ENCODE data around the gene NEDD4L. TPM values are rescaled to one million over a fixed set of nuclear protein-coding genes. Genes with fewer than 3 reads are reported as not detected.

NEDD4L gene
- total RNA-seq, 1 experiment from 2014 or later, result 42.9 TPM

DNA sequence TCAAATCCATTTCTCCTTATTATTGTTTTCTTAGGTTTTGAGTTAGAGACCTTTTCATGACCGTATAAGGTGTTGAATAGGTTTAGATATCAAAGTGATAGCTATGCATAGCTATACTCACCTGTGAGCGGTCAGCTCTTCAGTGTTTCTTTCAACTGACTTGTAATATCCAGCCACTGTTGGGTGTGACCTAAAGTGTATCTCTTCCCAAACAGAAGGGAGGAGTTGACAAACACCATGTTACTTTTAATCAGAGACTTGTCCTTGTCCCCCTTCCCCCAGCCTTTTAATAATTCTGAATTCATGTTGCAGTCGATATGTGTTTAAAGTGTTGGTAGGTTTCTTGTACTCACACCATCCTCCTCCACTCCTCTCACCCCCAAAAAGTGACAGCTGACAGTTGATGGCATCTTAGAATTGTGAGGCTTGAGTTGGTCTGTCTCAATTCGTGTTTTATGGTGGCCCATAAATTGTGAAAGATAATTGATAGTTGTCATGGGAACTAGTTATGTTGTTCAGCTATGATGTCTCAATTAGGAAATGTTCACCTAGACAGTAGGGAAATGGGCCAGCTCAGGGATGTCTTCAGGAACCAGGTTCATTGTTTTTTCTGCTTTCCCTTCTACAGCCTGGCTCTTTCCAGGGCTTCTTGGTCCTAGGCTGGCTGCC lies 12.0 kb downstream of the NEDD4L start:
- CTCF ChIA-PET, result no interaction called here
- ATAC-seq (no peak), DNase-seq (ENCODE audit: low read depth, low spot score) (no peak)
- intact Hi-C loops (cut with micrococcal nuclease; ENCODE audit: unreplicated experiment), result no loop called here
- no TSS peak for BruUV-seq (replicated peaks)
- Histone ChIP-seq H3K36me3 (ENCODE audit: control insufficient read depth, insufficient read depth, low read length) (no peaks in the 10 kb centered on the region), H3K4me3 (ENCODE audit: low read depth in 2 of 2, low read length in 2 of 2) (no peak overlapping the region), H3K27ac (ENCODE audit: low read length) (no peak overlapping the region), H3K27me3 (ENCODE audit: control insufficient read depth, insufficient read depth, low read length) (no peaks in the 10 kb centered on the region), H3K4me1 (ENCODE audit: control insufficient read depth, insufficient read depth, low read length) (no peaks in the 10 kb centered on the region; the same call in 1 of the 2 replicates), H3K9me3 (ENCODE audit: control insufficient read depth, insufficient read depth, low read depth, low read length) (no peaks in the 10 kb centered on the region)
- POLR2A ChIA-PET, result no interaction called here
- TF ChIP-seq, protein P1, sequence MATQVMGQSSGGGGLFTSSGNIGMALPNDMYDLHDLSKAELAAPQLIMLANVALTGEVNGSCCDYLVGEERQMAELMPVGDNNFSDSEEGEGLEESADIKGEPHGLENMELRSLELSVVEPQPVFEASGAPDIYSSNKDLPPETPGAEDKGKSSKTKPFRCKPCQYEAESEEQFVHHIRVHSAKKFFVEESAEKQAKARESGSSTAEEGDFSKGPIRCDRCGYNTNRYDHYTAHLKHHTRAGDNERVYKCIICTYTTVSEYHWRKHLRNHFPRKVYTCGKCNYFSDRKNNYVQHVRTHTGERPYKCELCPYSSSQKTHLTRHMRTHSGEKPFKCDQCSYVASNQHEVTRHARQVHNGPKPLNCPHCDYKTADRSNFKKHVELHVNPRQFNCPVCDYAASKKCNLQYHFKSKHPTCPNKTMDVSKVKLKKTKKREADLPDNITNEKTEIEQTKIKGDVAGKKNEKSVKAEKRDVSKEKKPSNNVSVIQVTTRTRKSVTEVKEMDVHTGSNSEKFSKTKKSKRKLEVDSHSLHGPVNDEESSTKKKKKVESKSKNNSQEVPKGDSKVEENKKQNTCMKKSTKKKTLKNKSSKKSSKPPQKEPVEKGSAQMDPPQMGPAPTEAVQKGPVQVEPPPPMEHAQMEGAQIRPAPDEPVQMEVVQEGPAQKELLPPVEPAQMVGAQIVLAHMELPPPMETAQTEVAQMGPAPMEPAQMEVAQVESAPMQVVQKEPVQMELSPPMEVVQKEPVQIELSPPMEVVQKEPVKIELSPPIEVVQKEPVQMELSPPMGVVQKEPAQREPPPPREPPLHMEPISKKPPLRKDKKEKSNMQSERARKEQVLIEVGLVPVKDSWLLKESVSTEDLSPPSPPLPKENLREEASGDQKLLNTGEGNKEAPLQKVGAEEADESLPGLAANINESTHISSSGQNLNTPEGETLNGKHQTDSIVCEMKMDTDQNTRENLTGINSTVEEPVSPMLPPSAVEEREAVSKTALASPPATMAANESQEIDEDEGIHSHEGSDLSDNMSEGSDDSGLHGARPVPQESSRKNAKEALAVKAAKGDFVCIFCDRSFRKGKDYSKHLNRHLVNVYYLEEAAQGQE (IDR thresholded peaks at IDR 0.05; ENCODE audit: insufficient read depth in 1 of 2, low read depth in 2 of 2, low read length in 1 of 2), result no peak
- TF ChIP-seq, protein P2, sequence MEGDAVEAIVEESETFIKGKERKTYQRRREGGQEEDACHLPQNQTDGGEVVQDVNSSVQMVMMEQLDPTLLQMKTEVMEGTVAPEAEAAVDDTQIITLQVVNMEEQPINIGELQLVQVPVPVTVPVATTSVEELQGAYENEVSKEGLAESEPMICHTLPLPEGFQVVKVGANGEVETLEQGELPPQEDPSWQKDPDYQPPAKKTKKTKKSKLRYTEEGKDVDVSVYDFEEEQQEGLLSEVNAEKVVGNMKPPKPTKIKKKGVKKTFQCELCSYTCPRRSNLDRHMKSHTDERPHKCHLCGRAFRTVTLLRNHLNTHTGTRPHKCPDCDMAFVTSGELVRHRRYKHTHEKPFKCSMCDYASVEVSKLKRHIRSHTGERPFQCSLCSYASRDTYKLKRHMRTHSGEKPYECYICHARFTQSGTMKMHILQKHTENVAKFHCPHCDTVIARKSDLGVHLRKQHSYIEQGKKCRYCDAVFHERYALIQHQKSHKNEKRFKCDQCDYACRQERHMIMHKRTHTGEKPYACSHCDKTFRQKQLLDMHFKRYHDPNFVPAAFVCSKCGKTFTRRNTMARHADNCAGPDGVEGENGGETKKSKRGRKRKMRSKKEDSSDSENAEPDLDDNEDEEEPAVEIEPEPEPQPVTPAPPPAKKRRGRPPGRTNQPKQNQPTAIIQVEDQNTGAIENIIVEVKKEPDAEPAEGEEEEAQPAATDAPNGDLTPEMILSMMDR (IDR thresholded peaks at IDR 0.05), result no peak
- no peak for TF ChIP-seq SIN3A (IDR thresholded peaks at IDR 0.05; ENCODE audit: borderline replicate concordance, insufficient read depth, low read depth, low read length)
- no peak for TF ChIP-seq POLR2AphosphoS5 (IDR thresholded peaks at IDR 0.05; ENCODE audit: low read depth, low read length)
- TF ChIP-seq TCF7L2 (IDR thresholded peaks at IDR 0.05; ENCODE audit: low read depth, low read length), result no peak
- in situ Hi-C loops (cut with HindIII; ENCODE audit: low pct_unique_long_range_greater_than_20kb, low sequenced_read_pairs), result no loop called here

DNA sequence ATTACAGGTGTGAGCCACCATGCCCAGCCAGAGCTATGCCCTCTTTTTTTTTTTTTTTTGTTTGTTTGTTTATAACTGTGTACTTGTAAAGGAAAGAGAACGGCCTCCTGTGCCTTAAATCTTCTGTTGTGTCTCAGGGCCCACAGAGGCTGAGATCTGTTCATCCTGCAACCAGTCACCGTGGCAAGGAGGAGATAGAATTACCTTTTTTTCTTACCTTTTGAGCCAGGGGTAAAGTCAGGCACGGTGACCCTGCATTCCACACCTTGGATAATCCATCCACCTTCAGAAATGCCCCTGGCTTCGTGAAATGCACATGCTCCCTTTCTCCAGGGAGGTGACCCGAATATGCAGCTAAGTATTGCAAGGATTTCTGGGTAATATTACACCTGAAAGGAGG lies 12.8 kb downstream of the NEDD4L start:
- no peak overlapping the region for H3K27ac ChIP-seq (ENCODE audit: low read length)
- intact Hi-C loops (cut with micrococcal nuclease; ENCODE audit: unreplicated experiment) (no loop called here), in situ Hi-C loops (cut with HindIII; ENCODE audit: low pct_unique_long_range_greater_than_20kb, low sequenced_read_pairs) (no loop called here)
- no peaks in the 10 kb centered on the region for H3K36me3 ChIP-seq (ENCODE audit: control insufficient read depth, insufficient read depth, low read length)
- no peaks in the 10 kb centered on the region for H3K4me1 ChIP-seq (ENCODE audit: control insufficient read depth, insufficient read depth, low read length)
- no TSS peak for BruUV-seq (replicated peaks)
- ATAC-seq (no peak), DNase-seq (ENCODE audit: low read depth, low spot score) (no peak)
- POLR2A ChIA-PET, result no interaction called here
- TF ChIP-seq, protein P1 (IDR thresholded peaks at IDR 0.05; ENCODE audit: insufficient read depth in 1 of 2, low read depth in 2 of 2, low read length in 1 of 2), result no peak
- TF ChIP-seq SIN3A (IDR thresholded peaks at IDR 0.05; ENCODE audit: borderline replicate concordance, insufficient read depth, low read depth, low read length), result no peak
- TF ChIP-seq, protein P2 (IDR thresholded peaks at IDR 0.05), result no peak
- TF ChIP-seq POLR2AphosphoS5 (IDR thresholded peaks at IDR 0.05; ENCODE audit: low read depth, low read length), result no peak
- no peak for TF ChIP-seq TCF7L2 (IDR thresholded peaks at IDR 0.05; ENCODE audit: low read depth, low read length)
- H3K4me3 ChIP-seq (ENCODE audit: low read depth in 2 of 2, low read length in 2 of 2), result no peak overlapping the region
- no peaks in the 10 kb centered on the region for H3K9me3 ChIP-seq (ENCODE audit: control insufficient read depth, insufficient read depth, low read depth, low read length)
- H3K27me3 ChIP-seq (ENCODE audit: control insufficient read depth, insufficient read depth, low read length), result no peaks in the 10 kb centered on the region
- CTCF ChIA-PET, result no interaction called here
